22Rv1 (cell line): ENCODE data around the gene UTF1.
"Not testable (repeated sequence)": the region's sequence is repeated elsewhere in the genome, so short reads cannot be mapped to it uniquely, and the experiment has no call there.

Source experiments
- H3K27ac ChIP-seq: fragments of 450-650 bp; 2 replicates; pipeline ENCODE4 v1.5.1; 2017
- ZFX ChIP-seq: fragments of 450-650 bp; IDR thresholded peaks from 2 replicates; pipeline ENCODE4 v1.6.1; 2017; ENCODE audit warnings: antibody characterized with exemption, borderline replicate concordance
- TF ChIP-seq, protein P1 (sequence below): fragments of 450-650 bp; IDR thresholded peaks from 2 replicates; pipeline ENCODE4 v1.5.1; 2017; ENCODE audit warnings: mild to moderate bottlenecking

Gene UTF1

GRCh38 chr10:133216776-133217175 lies 13.2 kb upstream of the UTF1 start:
- no peak overlapping the region for H3K27ac ChIP-seq
- TF ChIP-seq, protein P1, sequence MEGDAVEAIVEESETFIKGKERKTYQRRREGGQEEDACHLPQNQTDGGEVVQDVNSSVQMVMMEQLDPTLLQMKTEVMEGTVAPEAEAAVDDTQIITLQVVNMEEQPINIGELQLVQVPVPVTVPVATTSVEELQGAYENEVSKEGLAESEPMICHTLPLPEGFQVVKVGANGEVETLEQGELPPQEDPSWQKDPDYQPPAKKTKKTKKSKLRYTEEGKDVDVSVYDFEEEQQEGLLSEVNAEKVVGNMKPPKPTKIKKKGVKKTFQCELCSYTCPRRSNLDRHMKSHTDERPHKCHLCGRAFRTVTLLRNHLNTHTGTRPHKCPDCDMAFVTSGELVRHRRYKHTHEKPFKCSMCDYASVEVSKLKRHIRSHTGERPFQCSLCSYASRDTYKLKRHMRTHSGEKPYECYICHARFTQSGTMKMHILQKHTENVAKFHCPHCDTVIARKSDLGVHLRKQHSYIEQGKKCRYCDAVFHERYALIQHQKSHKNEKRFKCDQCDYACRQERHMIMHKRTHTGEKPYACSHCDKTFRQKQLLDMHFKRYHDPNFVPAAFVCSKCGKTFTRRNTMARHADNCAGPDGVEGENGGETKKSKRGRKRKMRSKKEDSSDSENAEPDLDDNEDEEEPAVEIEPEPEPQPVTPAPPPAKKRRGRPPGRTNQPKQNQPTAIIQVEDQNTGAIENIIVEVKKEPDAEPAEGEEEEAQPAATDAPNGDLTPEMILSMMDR = no peak
- no peak for TF ChIP-seq ZFX

- no peak for TF ChIP-seq ZFX
- TF ChIP-seq, protein P1 = no peak
- no peak overlapping the region for H3K27ac ChIP-seq
These were observed 12.0 kb upstream of the UTF1 start for GRCh38 chr10:133217800-133218589.

GRCh38 chr10:133218891-133219290 lies 11.1 kb upstream of the UTF1 start:
- no peak for TF ChIP-seq ZFX
- TF ChIP-seq, protein P1 = no peak
- H3K27ac ChIP-seq = no peak overlapping the region

DNA sequence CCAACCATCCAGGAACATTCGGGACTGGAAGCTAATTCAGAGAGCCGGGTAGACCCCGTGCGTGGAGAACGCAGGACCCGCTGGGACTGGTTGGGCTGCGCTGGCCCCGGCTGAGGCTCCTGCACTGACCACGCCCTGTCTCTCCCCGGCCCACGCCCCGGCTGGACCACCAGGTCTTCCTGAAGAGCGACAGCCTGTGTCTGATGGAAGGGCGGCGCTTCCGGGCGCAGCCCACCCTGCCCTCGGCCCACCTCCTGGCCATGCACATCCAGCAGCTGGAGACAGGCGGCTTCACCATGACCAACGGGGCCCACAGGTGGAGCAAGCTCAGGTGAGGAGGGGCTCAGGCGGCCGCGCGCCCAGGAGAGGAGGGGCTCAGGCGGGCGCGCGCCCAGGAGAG lies 10.2 kb upstream of the UTF1 start:
- no peak overlapping the region for H3K27ac ChIP-seq
- TF ChIP-seq, protein P1 = no peak
- no peak for TF ChIP-seq ZFX

- no peak for TF ChIP-seq ZFX
- TF ChIP-seq, protein P1 = no peak
- H3K27ac ChIP-seq = no peak overlapping the region
These were observed 8.7 kb upstream of the UTF1 start for GRCh38 chr10:133221331-133221730.

GRCh38 chr10:133221756-133222155 lies 8.3 kb upstream of the UTF1 start:
- H3K27ac ChIP-seq = not testable (repeated sequence)

GRCh38 chr10:133224076-133224475 lies 5.9 kb upstream of the UTF1 start:
- TF ChIP-seq, protein P1 = no peak
- TF ChIP-seq ZFX = no peak

More at GRCh38 chr10:133224076-133224475, 5.9 kb upstream of the UTF1 start:
- H3K27ac ChIP-seq = no peak overlapping the region
